Activated B cell treated with CpG ODN at 0.5 μM for 24 hours (primary cell): ENCODE data around the gene ADAMTS17. TPM values are rescaled to one million over a fixed set of nuclear protein-coding genes. Genes with fewer than 3 reads are reported as not detected.
A peak's percentile ranks its signal among the peaks of the same experiment; 100 is the strongest.

Experiments used
- ATAC-seq: fragments of 200-7000 bp; cut with Tn5 transposase; one replicate; pipeline ENCODE4 v1.10.0; 2021; ENCODE audit warnings: low read depth, mild to moderate bottlenecking, moderate library complexity
- CTCF ChIA-PET: fragments of 350-600 bp; sonication (Branson Sonifier 250); formaldehyde crosslinking; loops from one replicate; lab custom pipeline; 2021; ENCODE audit warnings: antibody characterized with exemption; lab: Charles Lee
- POLR2A ChIA-PET: fragments of 350-600 bp; sonication (Branson Sonifier 250); formaldehyde crosslinking; loops from one replicate; lab custom pipeline; 2021; ENCODE audit warnings: antibody characterized with exemption; lab: Charles Lee
- DNase-seq: peaks from one replicate; pipeline ENCODE4 v3.0.0; 2022
- H3K27ac Mint-ChIP-seq: one replicate; pipeline ENCODE4 v1.8.0; 2020; ENCODE audit warnings: mixed read lengths
- H3K27me3 Mint-ChIP-seq: one replicate; pipeline ENCODE4 v1.8.0; 2021; ENCODE audit warnings: mixed read lengths
- H3K36me3 Mint-ChIP-seq: one replicate; pipeline ENCODE4 v1.8.0; 2021; ENCODE audit warnings: low read depth, mixed read lengths
- H3K4me1 Mint-ChIP-seq: one replicate; pipeline ENCODE4 v1.8.0; 2021; ENCODE audit warnings: mixed read lengths
- H3K4me3 Mint-ChIP-seq: one replicate; pipeline ENCODE4 v1.8.0; 2020; ENCODE audit warnings: mild to moderate bottlenecking, mixed read lengths
- H3K9me3 Mint-ChIP-seq: one replicate; pipeline ENCODE4 v1.8.0; 2020; ENCODE audit warnings: mixed read lengths
- CTCF ChIP-seq: fragments of 200-600 bp; IDR thresholded peaks from one replicate; pipeline ENCODE4 v1.8.0; 2022; ENCODE audit warnings: antibody characterized with exemption, mild to moderate bottlenecking
- intact Hi-C: fragments of 100-400 bp; cut with micrococcal nuclease; formaldehyde crosslinking; loops from one replicate; pipeline ENCODE4 v1.15.1; 2024
- total RNA-seq: library from RNA; stranded (reverse); gene quantifications from 2 replicates; pipeline ENCODE4 v1.2.3, GENCODE V29; 2022

Gene ADAMTS17
- total RNA-seq, 1 donor from 2014 or later = 1.6 TPM

GRCh38 chr15:99944131-99944530, 397.6 kb downstream of the ADAMTS17 start:
- Mint-ChIP-seq H3K36me3 (peaks cover 7% of the 10 kb centered on the region), H3K4me1 (no peaks in the 10 kb centered on the region), H3K9me3 (peaks cover 25% of the 10 kb centered on the region), H3K27ac (no peak overlapping the region), H3K4me3 (no peak overlapping the region), H3K27me3 (peaks cover 2% of the 10 kb centered on the region)
- ChIA-PET POLR2A (no interaction called here), CTCF (no interaction called here)
- ATAC-seq (no peak), DNase-seq (no peak)
- TF ChIP-seq CTCF = no peak
- intact Hi-C loops = no loop called here

GRCh38 chr15:99943466-99943865, 398.3 kb downstream of the ADAMTS17 start:
- ATAC-seq (no peak), DNase-seq (no peak)
- peaks cover 7% of the 10 kb centered on the region for H3K36me3 Mint-ChIP-seq
- H3K9me3 Mint-ChIP-seq = peaks cover 26% of the 10 kb centered on the region
- H3K4me3 Mint-ChIP-seq = no peak overlapping the region
- intact Hi-C loops = no loop called here
- H3K4me1 Mint-ChIP-seq = no peaks in the 10 kb centered on the region
- peaks cover 2% of the 10 kb centered on the region for H3K27me3 Mint-ChIP-seq
- TF ChIP-seq CTCF = no peak
- ChIA-PET POLR2A (no interaction called here), CTCF (no interaction called here)
- no peak overlapping the region for H3K27ac Mint-ChIP-seq

- H3K27me3 Mint-ChIP-seq = peaks cover 9% of the 10 kb centered on the region
- ATAC-seq (no peak), DNase-seq (no peak)
- intact Hi-C loops = no loop called here
- CTCF ChIA-PET = no interaction called here
- POLR2A ChIA-PET = no interaction called here
- H3K4me1 Mint-ChIP-seq = peaks cover 11% of the 10 kb centered on the region
- no peaks in the 10 kb centered on the region for H3K9me3 Mint-ChIP-seq
- H3K36me3 Mint-ChIP-seq = no peaks in the 10 kb centered on the region
- no peak overlapping the region for H3K27ac Mint-ChIP-seq
- TF ChIP-seq CTCF = no peak
- no peak overlapping the region for H3K4me3 Mint-ChIP-seq
Measured at GRCh38 chr15:99932676-99933402, 408.9 kb downstream of the ADAMTS17 start.

GRCh38 chr15:99931703-99932603, 409.8 kb downstream of the ADAMTS17 start:
- CTCF ChIA-PET = no interaction called here
- POLR2A ChIA-PET = no interaction called here
- peaks cover 9% of the 10 kb centered on the region for H3K27me3 Mint-ChIP-seq
- TF ChIP-seq CTCF = no peak
- intact Hi-C loops = no loop called here
- H3K36me3 Mint-ChIP-seq = no peaks in the 10 kb centered on the region
- DNase-seq (no peak), ATAC-seq (no peak)
- H3K9me3 Mint-ChIP-seq = no peaks in the 10 kb centered on the region
- no peak overlapping the region for H3K4me3 Mint-ChIP-seq
- H3K4me1 Mint-ChIP-seq = peaks cover 11% of the 10 kb centered on the region
- no peak overlapping the region for H3K27ac Mint-ChIP-seq

- no peak overlapping the region for H3K27ac Mint-ChIP-seq
- no peaks in the 10 kb centered on the region for H3K36me3 Mint-ChIP-seq
- no peak for ATAC-seq
- no peak for DNase-seq
- ChIA-PET CTCF (no interaction called here), POLR2A (no interaction called here)
- TF ChIP-seq CTCF = no peak
- H3K4me1 Mint-ChIP-seq = peaks cover 15% of the 10 kb centered on the region
- no peaks in the 10 kb centered on the region for H3K9me3 Mint-ChIP-seq
- H3K4me3 Mint-ChIP-seq = peak overlapping the region; percentile 5
- intact Hi-C loops = no loop called here
- peaks cover 6% of the 10 kb centered on the region for H3K27me3 Mint-ChIP-seq
Measured at GRCh38 chr15:99930696-99931095, 411.1 kb downstream of the ADAMTS17 start.
